Heart right ventricle (tissue), 16 donors: ENCODE measurements around the gene NATD1. TPM values are rescaled to one million over a fixed set of nuclear protein-coding genes. Genes with fewer than 3 reads are reported as not detected.

ENCODE experiments used
- ATAC-seq, 8 donors: fragments of 200-7000 bp; cut with Tn5 transposase; one replicate each; pipeline ENCODE4 v1.9.1; 2020; ENCODE audit warnings: mild to moderate bottlenecking in 8 of 8, moderate library complexity in 8 of 8, moderate number of reproducible peaks in 1 of 8
- DNase-seq, 2 donors: peaks; one replicate each; pipeline ENCODE4 v3.0.0-alpha.2; 2020
- H3K27ac ChIP-seq, 10 donors: fragments of 200-600 bp; sonication (generic) in 2 of 10; one replicate each; pipeline versions ENCODE4 v1.5.0 to v1.8.0; 2020 to 2022; ENCODE audit warnings: mild to moderate bottlenecking in 3 of 10
- H3K27me3 ChIP-seq, 7 donors: fragments of 200-600 bp; one replicate each; pipeline ENCODE4 v1.8.0; 2021 to 2022; ENCODE audit warnings: mild to moderate bottlenecking in 2 of 7
- H3K36me3 ChIP-seq, 9 donors: fragments of 200-600 bp; sonication (generic) in 1 of 9; one replicate each; pipeline versions ENCODE4 v1.5.0 to v1.8.0; 2020 to 2022; ENCODE audit warnings: mild to moderate bottlenecking in 2 of 9
- H3K4me1 ChIP-seq, 9 donors: fragments of 200-600 bp; sonication (generic) in 1 of 9; one replicate each; pipeline versions ENCODE4 v1.5.0 to v1.8.0; 2020 to 2022; ENCODE audit warnings: mild to moderate bottlenecking in 4 of 9
- H3K4me3 ChIP-seq, 10 donors: fragments of 200-600 bp; sonication (generic) in 2 of 10; one replicate each; pipeline versions ENCODE4 v1.5.0 to v1.8.0; 2020 to 2022; ENCODE audit warnings: mild to moderate bottlenecking in 7 of 10, moderate library complexity in 2 of 10
- H3K9me3 ChIP-seq, 11 donors: fragments of 200-600 bp in 10 of 11; sonication (generic) in 2 of 11; one replicate each; pipeline versions ENCODE4 v1.5.0 to v1.8.0; 2013 to 2022; ENCODE audit warnings: mild to moderate bottlenecking in 2 of 11, control low read depth in 1 of 11, moderate library complexity in 1 of 11
- WGBS, 2 donors: extraction: QIAGEN DNeasy Blood & Tissue Kit; methylation state at CpG; one replicate each; pipeline ENCODE4 v1.1.7; 2013; ENCODE audit warnings: inconsistent platforms in 1 of 2; 5-methylcytosine and 5-hydroxymethylcytosine counted together
- intact Hi-C, 10 donors: fragments of 100-400 bp; cut with DNase I; formaldehyde crosslinking; loops; one replicate each; pipeline versions ENCODE4 v1.11.1 to v1.14.2; 2022
- polyA plus RNA-seq, 2 donors: library from polyadenylated mRNA; stranded (reverse); fragments of 200-250 nt; gene quantifications; one replicate each; pipeline ENCODE4 v1.2.3, GENCODE V29; 2013
- total RNA-seq, 10 donors: library from RNA; stranded (reverse); fragmentation: NEBNext Ultra II Directional in 3 of 10; extraction: Animal tissue kit (Norgen Biotek cat#: 25700) in 3 of 10; gene quantifications; one replicate each; pipeline versions ENCODE4 v1.2.1 to v1.2.4, GENCODE V29; 2021 to 2023
- TF ChIP-seq, protein P1 (sequence below), 9 donors: fragments of 200-600 bp; sonication (generic) in 2 of 9; IDR thresholded peaks; one replicate each; pipeline versions ENCODE4 v1.5.0 to v1.8.0; 2021 to 2022; ENCODE audit warnings: antibody characterized with exemption in 9 of 9, mild to moderate bottlenecking in 5 of 9, moderate library complexity in 1 of 9
- donor health status: Arrhythmogenic right ventricular cardiomyopathy.
- donor health status: ischemic (EF 13 %, LVEDD 7.1; RV severe dilation, severe dysfunction).
- donor health status: healthy with polysubstance abuse.
- donor health status: DM: no; HTN: yes; CAD: no.
- donor health status: DM: no; HTN: no; CAD: no.
- donor health status: ischemic (EF 25% LVEDD 6.9; RV normal size, moderate dysfunction).
- donor health status: ischemic (EF 25% LVEDD 5.7; RV mildly dilated, moderate dysfunction).
- donor health status: healthy.
- donor health status: DM: yes; HTN: yes; CAD: no.
- donor health status: Ischemic cardiomyopathy.
- donor health status: ischemic (EF 35%, LVEDD 5.7; RV mildly dilated, moderate dysfunction).
- donor health status: nonischemic (EF 11% LVEDD 7.7; RV severe dilation, severe dysfunction).
- donor health status: DM: yes; HTN: yes; CAD: no.
- donor health status: PGD.
- donor health status: ischemic (EF 29% LVEDD 5.4; RV normal size, mild dysfunction).
- donor health status: nonischemic (EF 23%, LVEDD 6.1; RV moderate dilation, normal function).

Gene NATD1
- total and polyA plus RNA-seq, 12 donors, result 3.1 to 23.1 (median 18.1) TPM

DNA sequence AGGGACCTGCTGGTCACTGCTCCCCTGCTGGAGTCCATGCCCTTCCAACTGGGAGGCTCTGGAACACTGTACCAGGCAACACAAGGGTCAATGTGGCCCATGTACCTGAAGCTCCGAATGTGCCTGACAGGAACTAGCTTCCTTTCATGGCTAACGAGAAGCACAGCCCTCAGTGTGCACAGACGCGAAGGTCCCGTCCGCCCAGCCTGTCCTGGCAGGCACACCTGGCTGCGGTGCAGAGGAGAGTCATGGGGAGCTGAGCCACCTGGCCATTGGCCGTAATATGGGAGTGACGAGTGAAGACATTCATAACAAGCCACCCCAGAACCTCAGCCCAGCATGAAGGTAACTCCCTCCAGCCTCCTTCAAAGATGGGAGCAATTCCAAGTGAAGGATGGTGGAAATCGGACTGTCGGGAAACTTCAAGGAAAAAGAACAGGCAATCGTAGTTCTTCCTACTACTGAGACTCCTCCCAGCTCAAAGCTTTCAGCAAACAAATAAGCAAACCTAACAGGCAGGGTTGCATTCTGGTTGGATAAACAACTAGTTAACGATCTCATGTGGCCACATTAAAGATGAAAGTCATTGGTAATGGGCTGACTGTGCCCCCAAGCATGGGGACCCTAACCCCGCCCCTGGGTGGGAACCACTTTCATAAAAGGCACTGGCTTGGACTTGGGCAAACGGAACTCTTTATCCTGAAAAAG lies 52.5 kb downstream of the NATD1 start:
- peak in 3 of 8 donors; percentile 20 to 38 (median 36) for ATAC-seq

DNA sequence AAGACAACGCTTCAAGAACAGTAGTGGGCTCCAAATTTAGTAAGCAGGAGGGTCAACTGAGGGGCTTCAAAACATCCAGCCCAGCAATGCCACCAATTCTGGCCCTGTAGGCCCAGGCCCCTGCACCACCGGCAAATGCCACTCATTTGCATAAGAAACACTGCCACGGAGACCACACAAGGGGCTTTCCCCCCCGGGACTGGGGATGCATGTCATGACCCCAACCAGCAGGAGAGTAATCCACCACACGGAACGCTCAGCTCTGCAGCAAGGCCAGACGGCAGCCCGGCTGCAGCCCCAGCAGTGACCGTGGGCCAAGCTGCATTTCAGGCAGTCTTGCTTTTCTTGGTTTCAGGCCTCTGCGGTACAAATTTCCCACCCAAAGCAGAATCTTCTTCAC lies 53.4 kb downstream of the NATD1 start:
- intact Hi-C loops, result loop anchor here in 2 of 10 donors (10.0 kb wide), 2 partner anchors 55 to 175 kb away; no protein-coding TSS in a partner anchor
- peak overlapping the region in 1 of 10 donors; percentile 39 for H3K27ac ChIP-seq
- H3K27me3 ChIP-seq, result no peaks in the 10 kb centered on the region
- H3K4me1 ChIP-seq, result peaks cover 2 to 68% (median 42%) of the 10 kb centered on the region in 9 donors
- ATAC-seq (no peak), DNase-seq (no peak)
- H3K36me3 ChIP-seq, result peaks cover 0 to 61% (median 18%) of the 10 kb centered on the region in 9 donors
- WGBS, 2 donors, result 68% methylated on average over 10 of the region's 10 CpGs
- no peak overlapping the region for H3K4me3 ChIP-seq
- no peaks in the 10 kb centered on the region for H3K9me3 ChIP-seq
- TF ChIP-seq, protein P1, sequence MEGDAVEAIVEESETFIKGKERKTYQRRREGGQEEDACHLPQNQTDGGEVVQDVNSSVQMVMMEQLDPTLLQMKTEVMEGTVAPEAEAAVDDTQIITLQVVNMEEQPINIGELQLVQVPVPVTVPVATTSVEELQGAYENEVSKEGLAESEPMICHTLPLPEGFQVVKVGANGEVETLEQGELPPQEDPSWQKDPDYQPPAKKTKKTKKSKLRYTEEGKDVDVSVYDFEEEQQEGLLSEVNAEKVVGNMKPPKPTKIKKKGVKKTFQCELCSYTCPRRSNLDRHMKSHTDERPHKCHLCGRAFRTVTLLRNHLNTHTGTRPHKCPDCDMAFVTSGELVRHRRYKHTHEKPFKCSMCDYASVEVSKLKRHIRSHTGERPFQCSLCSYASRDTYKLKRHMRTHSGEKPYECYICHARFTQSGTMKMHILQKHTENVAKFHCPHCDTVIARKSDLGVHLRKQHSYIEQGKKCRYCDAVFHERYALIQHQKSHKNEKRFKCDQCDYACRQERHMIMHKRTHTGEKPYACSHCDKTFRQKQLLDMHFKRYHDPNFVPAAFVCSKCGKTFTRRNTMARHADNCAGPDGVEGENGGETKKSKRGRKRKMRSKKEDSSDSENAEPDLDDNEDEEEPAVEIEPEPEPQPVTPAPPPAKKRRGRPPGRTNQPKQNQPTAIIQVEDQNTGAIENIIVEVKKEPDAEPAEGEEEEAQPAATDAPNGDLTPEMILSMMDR (IDR thresholded peaks at IDR 0.05), result no peak

More for the DNA sequence above, 52.5 kb downstream of the NATD1 start:
- H3K4me1 ChIP-seq, result peaks cover 7 to 67% (median 48%) of the 10 kb centered on the region in 9 donors
- DNase-seq, result no peak
- no peak overlapping the region for H3K4me3 ChIP-seq
- intact Hi-C loops, result loop anchor here in 1 of 10 donors (10.0 kb wide), 1 partner anchor 176 kb away; no protein-coding TSS in a partner anchor
- no peaks in the 10 kb centered on the region for H3K9me3 ChIP-seq
- WGBS, 2 donors, result 73 to 74% methylated on average over 15 of the region's 15 CpGs
- H3K27ac ChIP-seq, result peak overlapping the region in 2 of 10 donors; percentile 17 to 23
- peaks cover 0 to 62% (median 18%) of the 10 kb centered on the region in 9 donors for H3K36me3 ChIP-seq
- TF ChIP-seq, protein P1 (IDR thresholded peaks at IDR 0.05), result no peak
- H3K27me3 ChIP-seq, result no peaks in the 10 kb centered on the region

DNA sequence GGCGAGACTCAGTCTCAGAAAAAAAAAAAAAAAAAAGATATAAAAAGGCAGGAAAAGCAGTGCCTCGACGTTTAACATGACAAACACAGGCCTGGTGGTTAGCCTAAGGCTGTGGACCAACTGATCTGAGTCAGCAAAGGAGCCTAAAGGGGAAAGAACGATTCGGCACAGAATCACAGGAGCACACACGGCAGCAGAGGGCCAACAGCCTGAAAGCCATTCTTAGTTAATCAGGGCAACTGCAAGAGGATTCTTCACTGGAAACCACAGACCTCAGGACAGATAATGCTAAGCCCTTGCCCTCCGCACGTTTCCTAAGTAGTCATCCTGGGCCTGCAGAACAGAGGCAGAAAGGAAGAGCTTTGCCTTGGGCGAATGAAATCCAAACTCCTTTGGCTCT lies 53.9 kb downstream of the NATD1 start:
- Histone ChIP-seq H3K27me3 (no peaks in the 10 kb centered on the region), H3K36me3 (peaks cover 0 to 61% (median 18%) of the 10 kb centered on the region in 9 donors), H3K27ac (peak overlapping the region in 1 of 10 donors; percentile 39), H3K4me3 (no peak overlapping the region), H3K9me3 (no peaks in the 10 kb centered on the region), H3K4me1 (peaks cover 0 to 68% (median 40%) of the 10 kb centered on the region in 9 donors)
- intact Hi-C loops, result loop anchor here in 1 of 10 donors (10.0 kb wide), 1 partner anchor 55 kb away; no protein-coding TSS in a partner anchor
- DNase-seq, result no peak
- 48 to 58% methylated on average over 9 of the region's 9 CpGs for WGBS, 2 donors
- ATAC-seq, result peak in 1 of 8 donors; percentile 15
- TF ChIP-seq, protein P1 (IDR thresholded peaks at IDR 0.05), result no peak

DNA sequence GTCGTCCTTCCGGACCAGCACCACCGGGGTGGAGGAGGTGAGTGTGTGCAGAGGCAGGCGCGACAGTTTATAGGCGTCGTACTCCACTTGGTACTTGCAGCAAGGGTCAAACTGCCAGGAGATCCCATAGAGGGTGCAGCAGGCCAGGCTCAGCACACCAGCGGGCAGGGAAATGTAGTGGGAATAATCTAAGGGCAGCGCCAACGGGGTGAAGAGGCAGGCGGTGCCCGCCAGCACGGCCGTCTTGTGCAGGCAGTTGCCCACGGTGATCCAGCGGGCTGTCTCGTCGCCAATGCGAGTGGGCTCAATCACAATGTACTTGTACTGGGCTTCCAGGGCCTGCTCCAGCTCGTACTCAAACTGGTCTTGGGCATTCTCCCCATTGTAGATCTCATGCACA lies 54.8 kb downstream of the NATD1 start:
- H3K4me3 ChIP-seq, result no peak overlapping the region
- H3K4me1 ChIP-seq, result peaks cover 7 to 69% (median 43%) of the 10 kb centered on the region in 9 donors
- no peaks in the 10 kb centered on the region for H3K27me3 ChIP-seq
- H3K36me3 ChIP-seq, result peaks cover 0 to 60% (median 18%) of the 10 kb centered on the region in 9 donors
- DNase-seq (no peak), ATAC-seq (no peak)
- TF ChIP-seq, protein P1 (IDR thresholded peaks at IDR 0.05), result no peak
- 95 to 96% methylated on average over 20 of the region's 20 CpGs for WGBS, 2 donors
- H3K9me3 ChIP-seq, result no peaks in the 10 kb centered on the region
- H3K27ac ChIP-seq, result no peak overlapping the region
- intact Hi-C loops, result loop anchor here in 1 of 10 donors (10.0 kb wide), 1 partner anchor 54 kb away; no protein-coding TSS in a partner anchor
